ENCODE measurements around the gene NOS1AP.

The NOS1AP gene

DNA sequence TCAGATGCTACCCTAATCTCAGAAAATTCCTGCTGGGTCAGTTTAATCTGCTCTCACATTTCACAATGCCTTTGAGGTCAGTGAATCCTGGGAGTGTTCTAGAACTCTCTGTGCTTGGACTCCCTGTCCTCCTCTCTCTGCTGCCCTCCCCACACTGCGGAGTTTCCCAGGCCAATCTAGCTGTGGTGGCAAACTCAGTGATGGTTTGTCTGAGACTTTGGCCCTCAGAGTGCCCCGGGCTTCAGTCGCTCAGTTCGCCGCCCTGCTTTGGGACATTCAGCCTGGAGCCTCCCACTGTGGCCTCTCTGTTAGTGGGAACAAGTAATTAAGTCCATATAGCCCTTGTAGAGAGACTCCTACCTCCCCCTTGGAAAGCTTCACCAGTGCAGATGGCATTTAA lies 319.1 kb downstream of the NOS1AP start:
- TF ChIP-seq ISL1 (CRISPR knock-in tag; IDR thresholded peaks at IDR 0.05) (no peak), ARNTL (CRISPR knock-in tag; IDR thresholded peaks at IDR 0.05; ENCODE audit: borderline replicate concordance, low read depth) (no peak), ZC3H10 (CRISPR knock-in tag; IDR thresholded peaks at IDR 0.05) (no peak), ZNF70 (CRISPR knock-in tag; IDR thresholded peaks at IDR 0.05) (no peak), CSDC2 (CRISPR knock-in tag; IDR thresholded peaks at IDR 0.05) (no peak), CREB5 (CRISPR knock-in tag; IDR thresholded peaks at IDR 0.05; ENCODE audit: low read depth) (no peak)
- no peak for ATAC-seq

- no peak for TF ChIP-seq SNAI2 (CRISPR knock-in tag; IDR thresholded peaks at IDR 0.05)
These were observed 319.7 kb downstream of the NOS1AP start for GRCh38 chr1:162389021-162389818.

DNA sequence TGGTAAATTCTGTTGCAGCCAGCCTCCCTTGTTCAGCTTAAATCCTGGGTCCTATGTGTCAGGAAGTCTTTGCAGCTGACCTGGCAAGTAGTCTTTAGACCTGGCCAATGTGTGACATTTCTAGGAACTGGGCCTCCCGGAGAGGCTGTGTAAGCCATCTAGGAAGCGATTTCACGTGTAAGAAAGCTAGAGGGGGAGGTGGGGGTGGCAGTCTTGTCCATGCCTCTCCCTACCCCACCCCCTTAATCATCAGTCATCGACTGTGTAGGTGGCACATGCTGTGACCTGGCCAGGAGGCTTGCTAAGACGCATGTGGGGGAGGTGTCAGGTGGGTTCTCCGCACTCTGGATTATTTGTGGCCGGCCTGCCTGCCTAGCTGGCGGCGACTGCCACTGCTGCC lies 320.5 kb downstream of the NOS1AP start:
- no peak for ATAC-seq
- TF ChIP-seq ZNF70 (CRISPR knock-in tag; IDR thresholded peaks at IDR 0.05) (no peak), CREB5 (CRISPR knock-in tag; IDR thresholded peaks at IDR 0.05; ENCODE audit: low read depth) (no peak), ARNTL (CRISPR knock-in tag; IDR thresholded peaks at IDR 0.05; ENCODE audit: borderline replicate concordance, low read depth) (no peak), OSR1 (CRISPR knock-in tag; IDR thresholded peaks at IDR 0.05) (no peak)
- TF ChIP-seq, protein P1, sequence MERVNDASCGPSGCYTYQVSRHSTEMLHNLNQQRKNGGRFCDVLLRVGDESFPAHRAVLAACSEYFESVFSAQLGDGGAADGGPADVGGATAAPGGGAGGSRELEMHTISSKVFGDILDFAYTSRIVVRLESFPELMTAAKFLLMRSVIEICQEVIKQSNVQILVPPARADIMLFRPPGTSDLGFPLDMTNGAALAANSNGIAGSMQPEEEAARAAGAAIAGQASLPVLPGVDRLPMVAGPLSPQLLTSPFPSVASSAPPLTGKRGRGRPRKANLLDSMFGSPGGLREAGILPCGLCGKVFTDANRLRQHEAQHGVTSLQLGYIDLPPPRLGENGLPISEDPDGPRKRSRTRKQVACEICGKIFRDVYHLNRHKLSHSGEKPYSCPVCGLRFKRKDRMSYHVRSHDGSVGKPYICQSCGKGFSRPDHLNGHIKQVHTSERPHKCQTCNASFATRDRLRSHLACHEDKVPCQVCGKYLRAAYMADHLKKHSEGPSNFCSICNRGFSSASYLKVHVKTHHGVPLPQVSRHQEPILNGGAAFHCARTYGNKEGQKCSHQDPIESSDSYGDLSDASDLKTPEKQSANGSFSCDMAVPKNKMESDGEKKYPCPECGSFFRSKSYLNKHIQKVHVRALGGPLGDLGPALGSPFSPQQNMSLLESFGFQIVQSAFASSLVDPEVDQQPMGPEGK (CRISPR knock-in tag; IDR thresholded peaks at IDR 0.05; ENCODE audit: borderline replicate concordance): no peak

More at GRCh38 chr1:162389021-162389818, 319.7 kb downstream of the NOS1AP start:
- ATAC-seq: no peak

GRCh38 chr1:162390396-162391185 lies 321.1 kb downstream of the NOS1AP start:
- no peak for TF ChIP-seq POU6F1 (CRISPR knock-in tag; IDR thresholded peaks at IDR 0.05; ENCODE audit: borderline replicate concordance, low read depth)
- no peak for TF ChIP-seq ZNF70 (CRISPR knock-in tag; IDR thresholded peaks at IDR 0.05)
- TF ChIP-seq, protein P1 (CRISPR knock-in tag; IDR thresholded peaks at IDR 0.05; ENCODE audit: borderline replicate concordance): no peak
- TF ChIP-seq ZC3H10 (CRISPR knock-in tag; IDR thresholded peaks at IDR 0.05): no peak
- no peak for TF ChIP-seq ZNF8 (CRISPR knock-in tag; IDR thresholded peaks at IDR 0.05)
- no peak for TF ChIP-seq CSDC2 (CRISPR knock-in tag; IDR thresholded peaks at IDR 0.05)
- no peak for TF ChIP-seq RARB (CRISPR knock-in tag; IDR thresholded peaks at IDR 0.05)
- TF ChIP-seq TCF4 (CRISPR knock-in tag; IDR thresholded peaks at IDR 0.05; ENCODE audit: borderline replicate concordance): no peak
- TF ChIP-seq TSHZ2 (CRISPR knock-in tag; IDR thresholded peaks at IDR 0.05): no peak
- TF ChIP-seq SNAI2 (CRISPR knock-in tag; IDR thresholded peaks at IDR 0.05): no peak
- TF ChIP-seq ISL1 (CRISPR knock-in tag; IDR thresholded peaks at IDR 0.05): no peak
- no peak for ATAC-seq

Measured in SK-N-SH treated with all-trans-retinoic acid at 6 μM for 48 hours (cell line).